Stomach (tissue), 9 donors: ENCODE data around the gene DPF3. TPM values are rescaled to one million over a fixed set of nuclear protein-coding genes. Genes with fewer than 3 reads are reported as not detected.

Experiments
- DNase-seq, 2 donors: peaks; one replicate each; pipeline versions ENCODE4 v3.0.0 to v3.0.0-alpha.2; 2013 to 2019
- H3K27ac ChIP-seq, 5 donors: fragments of 200-600 bp in 4 of 5; sonication (generic) in 4 of 5; one replicate each; pipeline ENCODE4 v1.5.1; 2013 to 2019; ENCODE audit warnings: mild to moderate bottlenecking in 1 of 5, moderate library complexity in 1 of 5
- H3K27me3 ChIP-seq, 3 donors: fragments of 200-600 bp; sonication (generic); one replicate each; pipeline ENCODE4 v1.5.1; 2017 to 2019; ENCODE audit warnings: mixed run types in 1 of 3
- H3K36me3 ChIP-seq, 4 donors: fragments of 200-600 bp; sonication (generic); 1 replicate in 3 of 4; 2 replicates in 1 of 4; pipeline ENCODE4 v1.5.1; 2016 to 2019
- H3K4me1 ChIP-seq, 4 donors: fragments of 200-600 bp; sonication (generic); one replicate each; pipeline ENCODE4 v1.5.1; 2016 to 2019
- H3K4me3 ChIP-seq, 4 donors: fragments of 200-600 bp; sonication (generic) in 3 of 4; one replicate each; pipeline ENCODE4 v1.5.1; 2016 to 2019; ENCODE audit warnings: mild to moderate bottlenecking in 1 of 4
- H3K9me3 ChIP-seq, 4 donors: fragments of 200-600 bp; sonication (generic); one replicate each; pipeline ENCODE4 v1.5.1; 2016 to 2019
- EP300 ChIP-seq: sonication (generic); formaldehyde crosslinking; IDR thresholded peaks from one replicate; pipeline ENCODE4 v1.6.1; 2017; ENCODE audit warnings: antibody characterized with exemption
- POLR2A ChIP-seq, 4 donors: fragments of 450-650 bp; IDR thresholded peaks; one replicate each; pipeline ENCODE4 v1.6.1; 2016; ENCODE audit warnings: antibody characterized with exemption in 4 of 4, control low read depth in 2 of 4, mild to moderate bottlenecking in 1 of 4, moderate library complexity in 1 of 4
- POLR2AphosphoS5 ChIP-seq, 3 donors: sonication (generic); formaldehyde crosslinking; IDR thresholded peaks; one replicate each; pipeline ENCODE4 v1.6.1; 2016; ENCODE audit warnings: antibody characterized with exemption in 3 of 3
- WGBS, 5 donors: extraction: QIAGEN DNeasy Blood & Tissue Kit in 3 of 5; methylation state at CpG; one replicate each; pipeline versions ENCODE4 v1.1.5 to v1.1.7; 2013 to 2018; 5-methylcytosine and 5-hydroxymethylcytosine counted together
- intact Hi-C: fragments of 100-400 bp; cut with DNase I; formaldehyde crosslinking; loops from one replicate; pipeline ENCODE4 v1.15.1; 2023; ENCODE audit warnings: low total_unique reads
- polyA plus RNA-seq, 3 donors: library from polyadenylated mRNA; stranded (reverse); fragments of 200-250 nt; gene quantifications; one replicate each; pipeline ENCODE4 v1.2.3, GENCODE V29; 2013
- total RNA-seq, 5 donors: library from RNA; depleted of rRNA; stranded (reverse); fragments of >200 nt; gene quantifications; one replicate each; pipeline versions ENCODE4 v1.1.0 to v1.2.3, GENCODE V29; 2014 to 2016
- TF ChIP-seq, protein P1 (sequence below), 7 experiments: fragments of 450-650 bp in 4 of 7; fragments of 200-600 bp in 3 of 7; sonication (generic) in 3 of 7; IDR thresholded peaks; one replicate each; pipeline ENCODE4 v1.5.1; 2016 to 2019; ENCODE audit warnings: antibody characterized with exemption in 7 of 7, control low read depth in 2 of 7, mild to moderate bottlenecking in 1 of 7
- donor health status: healthy with polysubstance abuse.
- donor health status: Bipolar disorder and iron deficiency.
- donor health status: healthy.

DPF3 gene
- total and polyA plus RNA-seq, 8 donors = 0.20 to 113 (median 3.7) TPM

DNA sequence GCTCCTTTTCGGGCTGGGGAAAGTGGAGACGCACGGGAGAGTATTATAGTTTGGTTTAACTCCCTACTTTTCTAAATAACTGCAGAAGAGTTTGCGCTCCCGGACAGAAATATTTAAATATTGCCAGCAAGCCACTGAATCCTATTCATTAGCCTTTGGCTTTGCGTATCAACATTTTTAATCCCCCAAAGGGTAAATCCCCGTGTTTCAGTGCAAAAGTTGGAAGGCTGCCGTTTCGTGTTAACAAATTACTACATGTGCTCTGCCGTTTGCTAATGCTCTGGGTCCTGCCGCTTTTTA, 372 bp upstream of the DPF3 start:
- no peak for DNase-seq
- H3K36me3 ChIP-seq = no peaks in the 10 kb centered on the region
- H3K4me3 ChIP-seq = peak overlapping the region; percentile 75 to 93 (median 83)
- peak overlapping the region in 3 of 5 donors; percentile 0 to 56 (median 23) for H3K27ac ChIP-seq
- intact Hi-C loops = no loop called here
- H3K27me3 ChIP-seq = peaks cover 2 to 82% (median 32%) of the 10 kb centered on the region in 3 donors
- peaks cover 25 to 36% (median 33%) of the 10 kb centered on the region in 4 donors for H3K4me1 ChIP-seq
- WGBS, 5 donors = 0 to 1% (median 0%) methylated on average over 11 of the region's 11 CpGs
- TF ChIP-seq POLR2AphosphoS5 (IDR thresholded peaks at IDR 0.05) = no peak
- TF ChIP-seq POLR2A (IDR thresholded peaks at IDR 0.05) = no peak
- TF ChIP-seq, protein P1, sequence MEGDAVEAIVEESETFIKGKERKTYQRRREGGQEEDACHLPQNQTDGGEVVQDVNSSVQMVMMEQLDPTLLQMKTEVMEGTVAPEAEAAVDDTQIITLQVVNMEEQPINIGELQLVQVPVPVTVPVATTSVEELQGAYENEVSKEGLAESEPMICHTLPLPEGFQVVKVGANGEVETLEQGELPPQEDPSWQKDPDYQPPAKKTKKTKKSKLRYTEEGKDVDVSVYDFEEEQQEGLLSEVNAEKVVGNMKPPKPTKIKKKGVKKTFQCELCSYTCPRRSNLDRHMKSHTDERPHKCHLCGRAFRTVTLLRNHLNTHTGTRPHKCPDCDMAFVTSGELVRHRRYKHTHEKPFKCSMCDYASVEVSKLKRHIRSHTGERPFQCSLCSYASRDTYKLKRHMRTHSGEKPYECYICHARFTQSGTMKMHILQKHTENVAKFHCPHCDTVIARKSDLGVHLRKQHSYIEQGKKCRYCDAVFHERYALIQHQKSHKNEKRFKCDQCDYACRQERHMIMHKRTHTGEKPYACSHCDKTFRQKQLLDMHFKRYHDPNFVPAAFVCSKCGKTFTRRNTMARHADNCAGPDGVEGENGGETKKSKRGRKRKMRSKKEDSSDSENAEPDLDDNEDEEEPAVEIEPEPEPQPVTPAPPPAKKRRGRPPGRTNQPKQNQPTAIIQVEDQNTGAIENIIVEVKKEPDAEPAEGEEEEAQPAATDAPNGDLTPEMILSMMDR (IDR thresholded peaks at IDR 0.05) = no peak
- no peak for TF ChIP-seq EP300
- H3K9me3 ChIP-seq = no peaks in the 10 kb centered on the region

DNA sequence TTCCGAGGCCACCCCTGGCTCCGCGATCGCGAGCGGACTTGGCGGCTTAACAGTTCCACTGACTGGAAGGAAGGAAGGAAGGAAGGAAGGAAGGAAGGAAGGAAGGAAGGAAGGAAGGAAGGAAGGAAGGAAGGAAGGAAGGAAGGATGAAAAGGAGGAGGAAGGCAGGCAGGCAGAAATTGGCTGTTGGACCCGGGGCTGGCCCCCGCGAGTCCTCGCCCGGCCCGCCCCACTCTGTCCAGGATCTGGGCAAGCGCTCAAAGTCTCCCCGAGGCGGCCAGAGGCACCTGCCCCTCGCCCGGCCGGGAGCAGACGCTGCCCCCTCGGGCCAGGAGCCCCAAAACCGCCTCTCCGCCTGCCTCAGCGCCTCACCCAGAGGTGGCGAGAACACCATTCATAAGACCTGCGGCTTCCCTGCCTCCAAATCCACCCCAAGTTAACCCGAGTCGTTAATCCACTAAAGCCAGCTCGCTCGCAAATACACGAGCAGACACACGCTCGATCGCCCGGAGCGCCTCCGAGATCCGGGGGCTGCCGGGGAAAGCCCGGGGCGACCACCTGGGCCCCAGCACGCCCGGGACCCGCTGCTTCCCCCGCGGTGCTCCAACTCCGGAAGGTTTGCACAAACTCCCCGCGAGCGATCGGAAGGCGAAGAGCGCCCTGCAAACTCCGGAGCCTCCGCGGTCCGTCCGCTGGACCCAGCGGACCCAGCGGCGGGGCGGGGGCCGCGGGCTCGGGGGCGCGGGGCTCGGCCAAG, 844 bp downstream of the DPF3 start:
- TF ChIP-seq EP300 (no peak), POLR2AphosphoS5 (IDR thresholded peaks at IDR 0.05) (no peak), POLR2A (IDR thresholded peaks at IDR 0.05) (no peak)
- TF ChIP-seq, protein P1 (IDR thresholded peaks at IDR 0.05) = no peak
- Histone ChIP-seq H3K27me3 (peaks cover 2 to 89% (median 35%) of the 10 kb centered on the region in 3 donors), H3K27ac (peak overlapping the region in 2 of 5 donors; percentile 13 to 56), H3K36me3 (no peaks in the 10 kb centered on the region), H3K4me3 (peak overlapping the region; percentile 75 to 93 (median 83)), H3K9me3 (no peaks in the 10 kb centered on the region), H3K4me1 (peaks cover 25 to 36% (median 33%) of the 10 kb centered on the region in 4 donors)
- intact Hi-C loops = no loop called here
- 0 to 1% (median 0%) methylated on average over 29 to 68 of the region's 68 CpGs for WGBS, 5 donors
- peak in 1 of 2 donors; percentile 54 for DNase-seq

DNA sequence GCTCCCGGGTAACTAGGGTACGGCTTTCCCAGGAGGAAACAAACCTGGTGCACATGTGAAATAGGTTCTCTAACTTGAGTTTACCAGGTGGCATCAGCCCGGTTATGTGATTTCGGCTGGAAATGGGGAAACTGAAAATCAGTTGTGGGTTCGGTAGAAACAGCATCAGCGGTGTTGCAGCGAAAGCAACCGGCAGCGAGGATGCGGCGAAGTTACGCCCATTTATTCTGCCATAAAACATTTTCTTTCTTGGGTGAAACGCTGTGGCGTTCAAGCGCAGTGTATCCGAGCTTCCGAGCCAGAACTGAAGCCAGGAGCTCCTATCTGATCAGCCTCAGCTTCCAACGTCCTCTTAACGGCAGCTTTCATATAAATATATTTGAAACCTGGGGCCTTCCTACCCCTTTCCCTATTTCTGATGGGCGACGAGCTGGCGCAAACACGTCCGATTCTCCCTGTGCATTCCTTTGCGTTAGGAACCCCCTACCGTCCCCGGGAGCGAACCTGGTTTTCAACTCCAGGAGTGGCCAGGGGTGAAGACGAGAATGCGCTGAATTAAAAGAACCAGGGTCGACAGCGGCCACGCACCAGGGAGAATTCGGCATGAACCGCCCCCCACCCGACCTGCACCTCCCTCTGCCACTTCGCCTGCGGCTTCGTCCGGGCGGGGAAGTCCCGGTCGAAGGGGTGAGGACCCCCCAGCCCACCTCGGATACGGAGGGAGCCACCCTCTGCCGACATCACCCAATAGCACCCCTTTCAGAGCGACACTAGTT, 1.6 kb downstream of the DPF3 start:
- peak in 1 of 2 donors; percentile 54 for DNase-seq
- Histone ChIP-seq H3K4me3 (peak overlapping the region; percentile 75 to 93 (median 83)), H3K27me3 (peaks cover 2 to 91% (median 35%) of the 10 kb centered on the region in 3 donors), H3K9me3 (no peaks in the 10 kb centered on the region), H3K4me1 (peaks cover 25 to 36% (median 33%) of the 10 kb centered on the region in 4 donors), H3K36me3 (no peaks in the 10 kb centered on the region), H3K27ac (no peak overlapping the region)
- 1 to 3% (median 1%) methylated on average over 47 of the region's 47 CpGs for WGBS, 5 donors
- no peak for TF ChIP-seq POLR2AphosphoS5 (IDR thresholded peaks at IDR 0.05)
- TF ChIP-seq, protein P1 (IDR thresholded peaks at IDR 0.05) = no peak
- TF ChIP-seq EP300 = no peak
- no peak for TF ChIP-seq POLR2A (IDR thresholded peaks at IDR 0.05)
- intact Hi-C loops = no loop called here

DNA sequence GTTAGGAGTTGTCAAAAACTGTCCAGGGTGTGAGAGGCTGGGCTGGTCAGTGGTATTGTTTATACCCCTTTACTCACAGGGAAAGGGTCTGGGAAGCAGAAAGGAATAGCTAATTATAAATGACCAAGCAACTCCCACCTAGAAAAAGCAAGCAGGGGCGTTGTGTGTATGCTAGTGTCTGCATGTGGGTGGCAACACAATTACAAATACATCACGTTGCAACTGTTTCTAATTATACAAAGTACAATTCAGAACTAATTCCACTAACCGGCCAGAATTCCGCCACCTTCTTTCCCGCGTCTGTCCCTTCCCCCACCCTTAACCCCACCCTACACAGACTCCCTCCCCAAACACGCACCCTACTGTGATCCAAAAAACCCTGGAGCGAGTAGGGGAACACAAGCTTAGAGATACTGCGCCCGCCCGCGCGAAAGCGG, 2.2 kb downstream of the DPF3 start:
- H3K4me1 ChIP-seq = peaks cover 25 to 36% (median 33%) of the 10 kb centered on the region in 4 donors
- no peak for TF ChIP-seq EP300
- no peak for TF ChIP-seq POLR2A (IDR thresholded peaks at IDR 0.05)
- no peak for TF ChIP-seq POLR2AphosphoS5 (IDR thresholded peaks at IDR 0.05)
- TF ChIP-seq, protein P1 (IDR thresholded peaks at IDR 0.05) = no peak
- peaks cover 0 to 87% (median 35%) of the 10 kb centered on the region in 3 donors for H3K27me3 ChIP-seq
- WGBS, 5 donors = 1 to 9% (median 6%) methylated on average over 14 of the region's 14 CpGs
- H3K9me3 ChIP-seq = no peaks in the 10 kb centered on the region
- H3K4me3 ChIP-seq = peak overlapping the region; percentile 75 to 93 (median 83)
- H3K36me3 ChIP-seq = no peaks in the 10 kb centered on the region
- H3K27ac ChIP-seq = no peak overlapping the region
- intact Hi-C loops = no loop called here
- DNase-seq = no peak
